ENCODE data around the gene PAK6.
A peak's percentile ranks its signal among the peaks of the same experiment; 100 is the strongest.

Gene PAK6

DNA sequence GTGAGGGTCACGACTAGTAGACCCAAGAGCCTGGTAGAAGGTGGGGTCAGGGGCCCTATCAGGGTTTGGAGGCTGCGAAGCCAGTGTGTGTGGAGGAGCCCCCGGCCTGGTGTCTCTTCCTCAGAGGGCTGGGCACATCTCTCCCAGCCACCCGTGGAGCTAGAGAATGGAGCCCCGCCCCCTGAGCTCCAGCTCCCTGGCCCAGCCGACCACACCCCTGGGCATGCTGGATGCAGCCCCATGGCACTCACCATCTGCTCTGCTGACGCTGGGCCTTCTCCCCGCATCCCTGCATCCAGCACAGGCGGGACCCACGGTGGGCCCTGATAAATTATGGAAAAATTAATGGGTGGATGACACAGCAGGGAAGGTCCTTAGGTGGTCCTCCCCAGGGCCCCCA lies 26.5 kb downstream of the PAK6 start:
- 0 out of 2 replicates have a peak, but pooled peaks cover 2% of the 10 kb centered on the region for H3K4me1 ChIP-seq
- no peak for DNase-seq
- TF ChIP-seq, protein P1, sequence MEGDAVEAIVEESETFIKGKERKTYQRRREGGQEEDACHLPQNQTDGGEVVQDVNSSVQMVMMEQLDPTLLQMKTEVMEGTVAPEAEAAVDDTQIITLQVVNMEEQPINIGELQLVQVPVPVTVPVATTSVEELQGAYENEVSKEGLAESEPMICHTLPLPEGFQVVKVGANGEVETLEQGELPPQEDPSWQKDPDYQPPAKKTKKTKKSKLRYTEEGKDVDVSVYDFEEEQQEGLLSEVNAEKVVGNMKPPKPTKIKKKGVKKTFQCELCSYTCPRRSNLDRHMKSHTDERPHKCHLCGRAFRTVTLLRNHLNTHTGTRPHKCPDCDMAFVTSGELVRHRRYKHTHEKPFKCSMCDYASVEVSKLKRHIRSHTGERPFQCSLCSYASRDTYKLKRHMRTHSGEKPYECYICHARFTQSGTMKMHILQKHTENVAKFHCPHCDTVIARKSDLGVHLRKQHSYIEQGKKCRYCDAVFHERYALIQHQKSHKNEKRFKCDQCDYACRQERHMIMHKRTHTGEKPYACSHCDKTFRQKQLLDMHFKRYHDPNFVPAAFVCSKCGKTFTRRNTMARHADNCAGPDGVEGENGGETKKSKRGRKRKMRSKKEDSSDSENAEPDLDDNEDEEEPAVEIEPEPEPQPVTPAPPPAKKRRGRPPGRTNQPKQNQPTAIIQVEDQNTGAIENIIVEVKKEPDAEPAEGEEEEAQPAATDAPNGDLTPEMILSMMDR (IDR thresholded peaks at IDR 0.05; ENCODE audit: low read depth, low read length): no peak
- H3K4me3 ChIP-seq (ENCODE audit: low read depth, low read length): no peak overlapping the region
- no peaks in the 10 kb centered on the region for H3K27me3 ChIP-seq
- no peaks in the 10 kb centered on the region for H3K36me3 ChIP-seq
- no peaks in the 10 kb centered on the region for H3K9me3 ChIP-seq

DNA sequence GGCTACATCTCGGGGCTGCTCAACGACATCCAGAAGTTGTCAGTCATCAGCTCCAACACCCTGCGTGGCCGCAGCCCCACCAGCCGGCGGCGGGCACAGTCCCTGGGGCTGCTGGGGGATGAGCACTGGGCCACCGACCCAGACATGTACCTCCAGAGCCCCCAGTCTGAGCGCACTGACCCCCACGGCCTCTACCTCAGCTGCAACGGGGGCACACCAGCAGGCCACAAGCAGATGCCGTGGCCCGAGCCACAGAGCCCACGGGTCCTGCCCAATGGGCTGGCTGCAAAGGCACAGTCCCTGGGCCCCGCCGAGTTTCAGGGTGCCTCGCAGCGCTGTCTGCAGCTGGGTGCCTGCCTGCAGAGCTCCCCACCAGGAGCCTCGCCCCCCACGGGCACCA lies 27.0 kb downstream of the PAK6 start:
- Histone ChIP-seq H3K9me3 (no peaks in the 10 kb centered on the region), H3K4me3 (ENCODE audit: low read depth, low read length) (no peak overlapping the region), H3K36me3 (no peaks in the 10 kb centered on the region), H3K27me3 (no peaks in the 10 kb centered on the region), H3K4me1 (0 out of 2 replicates have a peak, but pooled peaks cover 2% of the 10 kb centered on the region)
- TF ChIP-seq, protein P1 (IDR thresholded peaks at IDR 0.05; ENCODE audit: low read depth, low read length): no peak
- no peak for DNase-seq

DNA sequence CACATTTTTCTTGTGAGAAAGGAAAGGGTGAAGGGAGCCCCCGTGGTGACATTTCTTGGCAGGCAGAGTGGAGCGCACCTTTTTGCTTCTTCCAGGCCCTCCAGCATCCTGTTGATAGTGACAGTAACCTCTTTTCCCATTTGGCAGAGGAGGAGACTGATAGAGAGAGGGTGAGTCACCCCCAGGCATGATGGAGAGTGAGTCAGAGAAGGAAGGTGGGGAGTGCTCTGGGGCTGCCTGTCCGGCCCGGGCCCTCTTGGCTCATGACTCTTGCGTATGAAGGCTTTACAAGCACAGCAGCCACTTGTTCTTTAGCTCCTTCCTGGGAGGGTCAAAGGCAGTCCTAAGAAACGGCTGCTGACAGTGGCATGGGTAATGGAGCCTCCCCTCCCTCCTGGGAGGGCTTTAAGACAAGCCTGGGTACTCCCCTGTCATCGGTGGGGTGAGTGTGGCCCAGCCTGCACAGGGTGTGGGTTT lies 28.0 kb downstream of the PAK6 start:
- no peaks in the 10 kb centered on the region for H3K36me3 ChIP-seq
- DNase-seq: peak; percentile 53
- 0 out of 2 replicates have a peak, but pooled peaks cover 2% of the 10 kb centered on the region for H3K4me1 ChIP-seq
- TF ChIP-seq, protein P1 (IDR thresholded peaks at IDR 0.05; ENCODE audit: low read depth, low read length): no peak
- H3K27me3 ChIP-seq: no peaks in the 10 kb centered on the region
- H3K4me3 ChIP-seq (ENCODE audit: low read depth, low read length): no peak overlapping the region
- no peaks in the 10 kb centered on the region for H3K9me3 ChIP-seq

DNA sequence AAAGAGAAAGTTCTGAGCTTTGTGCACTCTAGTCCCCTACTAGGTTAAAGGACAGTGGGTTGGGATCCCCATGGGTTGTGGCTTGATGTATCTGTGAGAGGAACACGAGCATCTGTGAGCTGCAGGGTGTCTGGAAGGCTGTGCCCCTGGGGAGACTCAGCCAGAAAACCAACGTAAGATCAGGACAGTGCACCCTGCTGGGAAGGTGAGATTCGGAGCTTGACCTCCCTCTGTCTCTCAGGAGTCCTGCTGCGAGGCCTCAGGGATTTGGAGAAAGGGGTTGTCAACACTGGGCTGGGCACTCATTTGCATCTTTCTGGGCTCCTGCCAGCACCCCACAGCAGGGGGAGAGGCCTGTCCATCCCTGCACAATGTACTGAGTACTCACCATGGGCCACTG lies 28.8 kb downstream of the PAK6 start:
- Histone ChIP-seq H3K9me3 (no peaks in the 10 kb centered on the region), H3K36me3 (no peaks in the 10 kb centered on the region), H3K4me3 (ENCODE audit: low read depth, low read length) (no peak overlapping the region), H3K4me1 (0 out of 2 replicates have a peak, but pooled peaks cover 2% of the 10 kb centered on the region), H3K27me3 (no peaks in the 10 kb centered on the region)
- no peak for DNase-seq
- TF ChIP-seq, protein P1 (IDR thresholded peaks at IDR 0.05; ENCODE audit: low read depth, low read length): 0 out of 2 replicates have a peak, but pooled peaks have one; percentile 4

DNA sequence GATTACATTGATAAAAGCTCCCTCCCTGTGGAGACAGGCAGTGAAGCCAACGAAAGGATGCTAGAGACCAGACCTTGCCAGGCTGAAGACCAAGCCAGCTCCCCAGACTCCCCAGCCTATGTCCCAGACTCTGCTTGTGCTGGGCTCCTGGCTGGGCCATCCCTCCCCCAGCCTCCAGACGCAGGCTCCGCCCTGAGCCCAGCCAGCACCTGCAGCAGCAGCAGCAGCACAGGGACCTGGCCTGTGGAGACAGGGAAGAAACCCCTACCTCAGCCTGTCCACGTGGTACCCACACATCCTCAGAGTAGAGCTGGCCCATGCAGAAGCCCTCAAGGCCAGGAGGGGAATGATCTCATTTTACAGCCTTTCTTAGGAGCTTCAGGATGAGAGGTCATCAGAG lies 30.7 kb downstream of the PAK6 start:
- 0 out of 2 replicates have a peak, but pooled peaks cover 2% of the 10 kb centered on the region for H3K4me1 ChIP-seq
- H3K9me3 ChIP-seq: no peaks in the 10 kb centered on the region
- H3K4me3 ChIP-seq (ENCODE audit: low read depth, low read length): no peak overlapping the region
- peak; percentile 42 for DNase-seq
- H3K36me3 ChIP-seq: no peaks in the 10 kb centered on the region
- no peaks in the 10 kb centered on the region for H3K27me3 ChIP-seq
- TF ChIP-seq, protein P1 (IDR thresholded peaks at IDR 0.05; ENCODE audit: low read depth, low read length): no peak

DNA sequence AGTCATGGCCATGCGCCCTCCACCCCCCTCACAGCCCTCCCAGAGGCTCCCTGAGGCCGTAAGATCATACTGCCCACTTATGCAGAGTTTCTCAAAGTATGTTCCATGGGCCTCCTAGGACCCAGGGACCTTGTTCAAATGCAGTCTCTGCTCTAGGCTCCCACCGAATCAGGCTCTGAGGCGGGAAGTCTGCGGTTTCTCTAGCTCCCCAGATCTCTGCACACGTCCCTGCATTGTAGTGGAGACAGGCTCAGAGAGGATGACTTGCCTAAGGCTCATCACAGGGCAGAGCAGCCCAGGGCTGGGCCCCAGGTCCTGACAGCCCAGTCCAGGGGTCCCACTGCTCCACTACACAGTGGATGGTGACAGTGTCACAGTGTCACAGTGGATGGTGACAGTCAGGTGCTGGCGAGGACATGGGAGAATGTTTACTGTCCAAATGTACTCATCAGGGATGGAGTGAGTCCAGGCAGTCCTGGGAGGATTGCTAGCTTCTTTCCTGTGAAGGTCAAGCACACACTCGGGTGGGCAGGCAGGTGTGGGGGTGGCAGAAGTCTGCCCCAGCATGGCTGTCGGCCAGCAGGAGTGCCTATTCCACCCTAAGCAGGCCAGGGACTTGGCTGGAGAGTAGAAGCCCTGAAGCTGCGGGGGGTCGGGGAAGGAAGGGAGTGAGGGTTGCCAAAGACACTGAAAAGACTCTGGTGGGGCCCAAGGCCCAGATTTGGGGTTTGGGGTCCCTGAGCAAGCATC lies 31.6 kb downstream of the PAK6 start:
- H3K36me3 ChIP-seq: no peaks in the 10 kb centered on the region
- H3K4me1 ChIP-seq: 0 out of 2 replicates have a peak, but pooled peaks cover 2% of the 10 kb centered on the region
- no peak overlapping the region for H3K4me3 ChIP-seq (ENCODE audit: low read depth, low read length)
- no peaks in the 10 kb centered on the region for H3K27me3 ChIP-seq
- TF ChIP-seq, protein P1 (IDR thresholded peaks at IDR 0.05; ENCODE audit: low read depth, low read length): no peak
- DNase-seq: no peak
- H3K9me3 ChIP-seq: no peaks in the 10 kb centered on the region
